Stimulated activated CD8-positive, alpha-beta memory T cell treated with anti-CD3 and anti-CD28 coated beads, Interleukin-12 subunit alpha, Interleukin-12 subunit beta, amount 100 ng/mL, for 1 hour (primary cell): ENCODE data around the gene RAB4B.
"Not testable (repeated sequence)": the region's sequence is repeated elsewhere in the genome, so short reads cannot be mapped to it uniquely, and the experiment has no call there.

ENCODE experiments used
- DNase-seq: peaks from one replicate; pipeline ENCODE4 v3.0.0-alpha.2; 2020; ENCODE audit warnings: low read depth

RAB4B gene

DNA sequence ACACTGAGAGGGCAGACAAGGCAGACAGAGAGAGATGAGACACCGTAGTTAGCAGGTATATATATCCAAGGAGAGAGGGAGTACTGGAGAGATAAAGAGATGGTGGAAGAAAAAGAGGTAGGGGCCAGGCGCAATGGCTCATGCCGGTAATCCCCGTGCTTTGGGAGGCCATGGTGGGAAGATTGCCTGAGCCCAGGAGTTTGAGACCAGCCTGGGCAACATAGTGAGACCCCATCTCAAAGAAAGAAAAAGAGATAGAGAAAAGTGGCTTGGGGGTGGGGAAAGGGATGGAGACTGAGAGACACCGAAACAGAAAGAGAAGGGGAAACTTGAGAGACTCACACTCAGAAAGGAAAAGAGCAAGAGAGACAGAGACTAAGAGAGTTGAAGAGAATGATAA lies 2.5 kb downstream of the RAB4B start:
- DNase-seq = no peak

DNA sequence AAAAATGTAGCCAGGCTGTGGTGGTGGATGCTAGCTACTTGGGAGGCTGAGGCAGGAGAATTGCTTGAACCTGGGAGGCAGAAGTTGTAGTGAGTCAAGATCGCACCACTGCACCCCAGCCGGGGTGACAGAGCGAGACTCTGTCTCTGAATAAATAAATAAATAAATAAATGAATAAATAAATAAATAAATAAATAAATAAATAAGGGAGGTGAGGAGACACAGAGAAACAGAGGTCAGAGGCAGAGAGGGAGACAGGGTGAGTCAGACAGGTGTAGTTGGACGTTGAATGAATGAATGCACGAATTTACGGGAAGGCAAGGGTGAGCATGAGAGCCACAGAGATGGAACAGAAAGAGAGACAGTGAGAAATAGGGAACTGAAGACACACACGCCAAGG lies 3.1 kb downstream of the RAB4B start:
- DNase-seq = no peak

- DNase-seq = no peak
Observed at GRCh38 chr19:40783711-40784110, 5.7 kb downstream of the RAB4B start.

GRCh38 chr19:40784146-40784545 lies 6.1 kb downstream of the RAB4B start:
- not testable (repeated sequence) for DNase-seq

DNA sequence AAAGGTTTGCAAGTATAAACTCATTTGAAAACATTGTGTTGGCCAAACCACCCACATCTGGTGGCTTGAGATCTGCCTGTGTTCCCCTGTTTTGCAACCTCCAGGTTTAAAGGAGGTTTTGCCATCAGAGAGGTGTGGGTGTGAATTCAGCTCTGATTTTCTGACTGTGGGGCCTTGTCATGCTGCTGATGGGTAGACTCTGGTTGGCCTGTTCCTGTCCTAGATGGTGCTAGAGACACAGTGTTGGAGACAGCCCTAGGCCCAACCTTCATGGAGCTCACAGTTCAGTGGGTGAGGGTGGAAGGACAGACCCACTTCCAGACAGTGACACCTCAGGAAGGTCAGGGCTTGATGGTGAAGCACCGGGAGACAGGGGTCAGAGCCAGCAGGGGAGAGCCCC lies 7.5 kb downstream of the RAB4B start:
- DNase-seq = no peak

- DNase-seq = no peak
Observed at GRCh38 chr19:40786060-40787037, 8.3 kb downstream of the RAB4B start.

GRCh38 chr19:40791349-40791748 lies 13.3 kb downstream of the RAB4B start:
- DNase-seq = no peak

DNA sequence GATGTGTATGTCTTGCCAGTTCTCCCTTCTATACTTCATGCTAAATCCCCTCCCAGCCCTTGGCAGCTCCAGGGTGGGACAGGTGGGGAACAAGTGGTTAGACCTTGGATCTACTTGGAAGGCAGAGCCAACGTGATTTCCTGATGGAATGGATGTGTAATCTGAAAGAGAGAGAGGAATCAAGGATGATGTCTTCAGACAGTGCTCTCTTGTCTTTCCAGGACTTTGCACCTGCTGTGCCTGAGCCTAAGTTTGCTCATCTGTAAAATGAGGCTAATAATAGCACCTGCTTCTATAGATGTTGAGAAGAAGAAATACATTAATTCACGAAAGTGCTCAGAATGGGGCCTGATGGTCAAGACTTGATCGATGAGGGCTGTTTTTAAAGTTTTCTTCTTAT lies 13.9 kb downstream of the RAB4B start:
- DNase-seq = no peak

DNA sequence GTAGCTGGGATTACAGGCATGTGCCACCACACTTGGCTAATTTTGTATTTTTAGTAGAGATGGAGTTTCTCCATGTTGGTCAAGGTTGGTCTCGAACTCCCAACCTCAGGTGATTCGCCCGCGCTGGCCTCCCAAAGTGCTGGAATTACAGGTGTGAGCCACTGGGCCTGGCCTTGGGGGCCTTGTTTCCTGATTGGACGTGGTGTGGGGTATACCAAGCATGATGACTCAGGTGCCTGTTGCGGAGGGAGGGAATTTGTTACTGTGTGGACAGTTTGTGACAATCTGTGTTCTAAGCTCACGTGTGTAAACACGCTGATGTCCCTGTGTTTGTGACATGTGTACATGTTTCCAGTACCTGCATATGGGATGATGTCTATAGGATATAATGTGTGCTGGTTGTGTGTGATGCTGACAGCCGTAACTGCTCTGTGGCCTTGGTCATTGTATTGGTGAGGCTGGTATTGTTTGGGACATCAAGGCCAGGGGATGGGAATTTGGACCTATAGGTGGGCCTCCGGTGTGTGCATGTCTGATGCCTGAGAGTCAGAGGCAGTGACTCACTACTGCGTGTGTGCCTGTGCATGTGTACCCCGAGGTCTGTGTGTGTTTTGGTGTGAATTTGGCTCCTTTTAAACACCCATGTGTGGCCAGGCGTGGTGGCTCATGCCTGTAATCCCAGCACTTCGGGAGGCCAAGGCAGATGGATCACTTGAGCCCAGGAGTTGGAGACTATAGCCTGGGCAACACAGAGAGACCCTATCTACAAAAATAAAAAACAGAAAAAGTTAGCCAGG lies 19.3 kb downstream of the RAB4B start:
- no peak for DNase-seq

DNA sequence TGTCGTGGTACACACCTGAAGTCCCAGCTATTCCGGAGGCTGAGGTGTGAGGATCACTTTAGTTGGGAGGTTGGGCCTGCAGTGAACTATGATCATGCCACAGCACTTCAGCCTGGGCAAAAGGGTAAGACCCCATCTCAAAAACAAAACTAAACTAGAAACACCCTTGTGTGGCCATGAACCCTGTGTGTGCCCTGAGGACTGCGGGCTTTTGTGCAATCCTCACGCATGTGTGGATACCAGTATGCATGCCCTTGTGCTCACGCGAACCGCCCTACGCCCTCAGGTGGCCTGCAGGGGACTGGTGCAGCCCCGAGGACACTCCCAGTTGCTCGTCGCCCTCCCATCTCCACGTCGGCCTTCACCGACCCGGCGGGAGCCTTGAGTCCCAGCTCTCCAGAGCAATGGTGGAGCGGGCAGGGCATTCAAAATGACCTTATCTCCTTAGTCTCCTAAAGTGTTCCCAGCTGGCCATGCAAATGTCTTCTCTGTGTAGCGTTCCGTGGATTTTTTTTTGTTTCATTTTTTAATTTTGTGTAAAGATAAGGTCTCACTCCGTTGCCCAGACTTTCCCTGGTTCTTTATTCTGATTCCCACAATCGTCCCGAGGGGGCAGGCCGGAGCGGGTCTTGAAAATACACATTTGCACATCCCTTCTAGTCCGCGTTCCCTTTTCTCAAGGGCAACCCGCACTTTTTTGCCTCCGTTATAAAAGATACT lies 20.1 kb downstream of the RAB4B start:
- no peak for DNase-seq

- DNase-seq = peak; percentile 100
Observed at GRCh38 chr19:40798683-40799557, 20.9 kb downstream of the RAB4B start, which contains the start of gene EGLN2. Gene EGLN2, plus strand, starts transcription at chr19:40799191. Its CDS starts 1,382 bp downstream, at chr19:40800573.

GRCh38 chr19:40799558-40800338 lies 21.7 kb downstream of the RAB4B start:
- DNase-seq = no peak

DNA sequence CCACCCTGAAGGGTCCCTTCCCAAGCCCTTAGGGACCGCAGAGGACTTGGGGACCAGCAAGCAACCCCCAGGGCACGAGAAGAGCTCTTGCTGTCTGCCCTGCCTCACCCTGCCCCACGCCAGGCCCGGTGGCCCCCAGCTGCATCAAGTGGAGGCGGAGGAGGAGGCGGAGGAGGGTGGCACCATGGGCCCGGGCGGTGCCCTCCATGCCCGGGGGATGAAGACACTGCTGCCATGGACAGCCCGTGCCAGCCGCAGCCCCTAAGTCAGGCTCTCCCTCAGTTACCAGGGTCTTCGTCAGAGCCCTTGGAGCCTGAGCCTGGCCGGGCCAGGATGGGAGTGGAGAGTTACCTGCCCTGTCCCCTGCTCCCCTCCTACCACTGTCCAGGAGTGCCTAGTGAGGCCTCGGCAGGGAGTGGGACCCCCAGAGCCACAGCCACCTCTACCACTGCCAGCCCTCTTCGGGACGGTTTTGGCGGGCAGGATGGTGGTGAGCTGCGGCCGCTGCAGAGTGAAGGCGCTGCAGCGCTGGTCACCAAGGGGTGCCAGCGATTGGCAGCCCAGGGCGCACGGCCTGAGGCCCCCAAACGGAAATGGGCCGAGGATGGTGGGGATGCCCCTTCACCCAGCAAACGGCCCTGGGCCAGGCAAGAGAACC lies 22.4 kb downstream of the RAB4B start:
- DNase-seq = no peak

GRCh38 chr19:40800997-40801377 lies 22.9 kb downstream of the RAB4B start:
- no peak for DNase-seq

- DNase-seq = no peak
Observed at GRCh38 chr19:40801426-40802299, 23.6 kb downstream of the RAB4B start.

DNA sequence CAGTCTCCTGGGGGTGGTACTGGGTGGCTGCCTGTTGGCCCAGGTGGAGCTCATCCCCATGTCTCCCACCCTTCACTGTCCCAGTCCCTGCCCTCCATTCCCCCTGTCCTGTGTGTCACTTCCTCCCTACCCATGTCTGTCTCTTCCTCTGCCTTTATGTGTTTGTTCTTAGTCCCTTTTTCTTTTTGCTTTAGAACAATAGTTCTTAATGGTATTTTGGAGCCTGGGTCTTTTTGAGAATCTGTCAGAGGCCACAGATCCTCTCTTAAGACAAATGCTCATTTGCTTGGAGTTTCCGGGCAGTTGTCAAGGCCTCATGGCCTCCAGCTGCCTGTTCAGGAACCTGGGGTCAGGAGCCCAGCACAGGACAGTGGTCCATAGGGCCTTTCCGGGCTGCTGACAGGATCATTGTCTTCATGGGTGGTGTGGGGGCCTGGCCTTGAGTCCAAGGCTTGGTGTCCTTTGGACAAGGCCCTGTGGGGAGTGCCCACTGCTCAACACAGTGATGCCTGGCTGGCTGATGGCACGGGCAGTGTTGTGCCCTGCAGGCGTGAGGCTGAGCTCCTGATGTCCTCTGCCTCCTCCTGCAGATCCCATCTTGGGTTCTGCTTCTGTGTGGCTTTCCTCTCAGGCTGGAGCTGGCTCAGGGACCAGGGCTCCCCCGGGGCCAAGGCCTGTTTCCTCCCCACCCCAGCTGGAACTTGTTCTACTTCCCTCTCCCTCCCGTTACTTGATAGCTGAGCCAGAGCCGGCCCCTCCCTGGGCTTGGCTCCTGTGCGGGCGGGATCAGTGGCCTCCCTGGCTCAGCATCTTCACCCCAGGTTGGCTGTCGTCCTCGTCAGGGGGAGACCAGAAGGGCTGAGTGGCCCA lies 24.5 kb downstream of the RAB4B start:
- no peak for DNase-seq

GRCh38 chr19:40803170-40803856 lies 25.3 kb downstream of the RAB4B start:
- no peak for DNase-seq
